ENCODE measurements around the gene RPS6KA4.
"Not testable (repeated sequence)": the region's sequence is repeated elsewhere in the genome, so short reads cannot be mapped to it uniquely, and the experiment has no call there.

RPS6KA4 gene

DNA sequence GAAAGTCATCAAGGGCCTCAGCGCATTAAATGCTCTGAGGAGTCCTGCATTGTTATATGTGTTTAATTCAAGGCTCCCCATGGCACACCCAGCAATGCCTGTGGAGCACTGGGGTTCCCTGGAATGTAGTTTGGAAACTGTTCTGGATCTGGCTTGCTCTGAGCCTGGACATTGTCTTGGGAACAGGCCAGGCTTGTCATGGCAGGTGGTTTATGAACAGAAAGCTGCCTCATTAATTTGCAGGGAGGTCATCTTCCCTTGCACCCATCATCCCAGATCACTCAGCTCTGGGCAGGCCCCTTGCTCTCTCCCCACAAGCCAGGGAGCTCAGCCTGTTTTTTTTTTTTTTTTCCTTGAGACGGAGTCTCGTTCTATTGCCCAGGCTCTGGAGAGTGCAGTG, 32.9 kb downstream of the RPS6KA4 start:
- no peak for DNase-seq

DNA sequence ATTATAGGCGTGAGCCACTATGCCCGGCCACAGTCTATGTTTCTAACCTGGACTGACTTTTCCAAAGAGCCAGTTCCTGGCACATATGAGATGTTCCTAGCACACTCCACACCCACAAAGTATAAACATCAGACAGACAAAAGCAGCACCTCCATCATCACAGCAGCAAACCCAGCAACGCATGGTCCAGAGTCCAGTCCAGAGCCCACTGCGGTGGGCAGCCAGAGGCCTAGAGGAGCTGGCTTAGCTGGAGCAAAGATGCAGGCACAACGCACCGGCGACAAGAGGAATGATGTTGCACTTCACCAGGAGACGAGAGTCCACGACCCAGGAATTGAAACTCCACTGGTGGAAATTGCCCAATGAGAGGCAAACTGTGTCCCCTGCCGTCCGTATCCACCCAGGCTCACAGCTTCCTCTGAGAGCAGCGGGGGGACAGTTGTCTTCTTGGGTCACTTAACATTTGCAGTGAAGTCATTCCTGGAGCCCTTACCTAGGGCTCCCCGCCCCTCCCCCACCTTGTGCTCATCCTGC, 36.6 kb downstream of the RPS6KA4 start:
- no peak for DNase-seq

DNA sequence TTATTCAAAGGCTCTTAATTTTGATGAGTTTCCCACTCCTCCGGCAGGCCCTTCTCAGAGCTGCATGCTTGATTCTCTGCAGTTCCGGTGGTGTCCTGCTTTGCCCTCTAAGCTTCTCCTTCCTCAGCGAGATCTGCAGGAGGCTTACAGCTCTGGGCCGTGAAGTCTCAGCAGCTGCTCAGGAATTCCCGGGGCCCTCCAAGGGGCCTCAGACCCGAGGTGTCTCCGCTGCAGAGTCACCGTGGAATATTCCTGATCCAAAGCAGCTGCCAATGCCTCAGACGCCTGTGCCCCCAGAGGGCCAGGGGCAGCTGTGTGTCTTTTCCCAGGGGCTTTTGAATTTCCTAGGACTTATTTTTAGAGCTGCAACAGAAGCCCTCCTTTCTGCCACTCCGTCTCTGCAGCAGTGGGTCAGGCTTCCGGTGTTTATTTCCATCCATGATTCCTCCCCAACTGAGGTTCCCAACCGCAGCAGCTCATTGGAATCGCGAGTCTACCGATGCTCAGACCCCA, 37.2 kb downstream of the RPS6KA4 start:
- no peak for DNase-seq

DNA sequence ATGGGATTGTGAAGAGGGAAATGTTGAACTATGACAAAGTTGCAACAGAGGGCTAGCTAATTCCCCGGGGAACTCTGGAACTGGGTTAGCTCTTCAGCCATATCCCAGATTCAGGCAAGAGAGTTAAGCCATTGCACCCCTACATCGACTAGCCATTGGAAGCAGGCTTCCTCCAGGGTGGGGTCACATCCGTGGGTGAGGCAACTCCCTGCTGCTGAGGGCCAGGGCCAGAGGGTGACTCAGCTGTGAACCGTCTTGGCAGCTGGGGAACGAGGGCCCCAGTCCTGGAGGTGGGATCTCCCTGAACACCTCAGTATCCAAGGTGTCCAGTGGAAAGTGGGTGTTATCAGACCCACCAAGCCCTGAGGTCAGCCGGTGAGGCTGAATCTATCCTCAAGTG, 41.1 kb downstream of the RPS6KA4 start:
- DNase-seq = no peak

DNA sequence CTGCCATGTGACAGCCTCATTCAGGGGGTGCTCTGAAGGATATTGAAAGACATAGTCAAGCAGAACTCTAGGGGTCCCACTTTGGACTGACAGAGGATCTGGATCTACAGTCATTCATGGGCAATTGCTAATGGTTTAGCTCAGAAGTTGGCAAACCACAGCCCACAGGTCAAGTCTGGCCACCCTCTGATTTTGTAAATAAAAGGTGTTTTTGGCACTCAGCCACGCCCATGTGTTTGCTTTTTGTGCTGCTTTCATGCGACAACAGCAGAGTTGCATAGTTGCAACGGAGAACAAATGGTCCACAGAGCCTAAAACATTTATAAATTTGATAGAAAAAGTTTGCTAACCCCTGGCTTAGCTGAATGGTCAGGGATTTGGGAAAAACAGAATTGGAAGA, 41.7 kb downstream of the RPS6KA4 start:
- DNase-seq = no peak

DNA sequence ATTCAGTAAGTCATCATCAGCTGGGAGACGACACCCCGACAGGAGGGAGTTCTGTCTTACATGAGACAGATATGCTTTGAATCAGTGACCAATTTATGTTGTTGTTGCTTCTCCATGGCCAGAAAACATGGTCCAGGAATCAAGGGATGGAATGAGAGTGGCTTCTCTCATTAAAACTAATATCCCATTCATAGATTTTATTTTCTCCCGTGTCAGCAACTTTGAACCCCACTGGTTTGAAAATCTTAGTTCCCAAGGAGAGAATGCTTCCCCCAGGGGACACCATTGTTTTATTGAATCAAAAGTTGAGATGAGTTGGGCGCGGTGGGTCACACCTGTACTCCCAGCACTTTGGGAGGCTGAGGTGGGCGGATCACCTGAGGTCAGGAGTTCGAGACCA, 42.8 kb downstream of the RPS6KA4 start:
- DNase-seq = no peak

DNA sequence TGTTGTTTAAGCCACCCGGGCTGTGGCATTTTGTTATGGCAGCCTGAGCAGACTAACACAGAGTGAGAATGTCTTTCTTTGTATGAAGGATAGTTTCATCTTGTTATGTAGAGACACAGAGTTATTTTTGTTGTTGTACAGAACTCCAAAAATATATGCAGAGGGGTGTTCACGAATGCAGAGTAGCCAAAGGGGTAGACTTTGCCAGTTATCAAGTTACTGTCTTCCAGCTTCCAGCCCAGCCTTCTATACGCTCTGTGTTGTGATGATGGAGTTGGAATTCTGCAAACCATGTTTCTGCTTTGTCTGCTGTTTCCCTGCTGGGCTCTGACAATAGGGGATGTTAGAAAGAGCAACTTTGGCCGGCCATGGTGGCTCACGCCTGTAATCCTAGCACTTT, 44.1 kb downstream of the RPS6KA4 start:
- DNase-seq = no peak

DNA sequence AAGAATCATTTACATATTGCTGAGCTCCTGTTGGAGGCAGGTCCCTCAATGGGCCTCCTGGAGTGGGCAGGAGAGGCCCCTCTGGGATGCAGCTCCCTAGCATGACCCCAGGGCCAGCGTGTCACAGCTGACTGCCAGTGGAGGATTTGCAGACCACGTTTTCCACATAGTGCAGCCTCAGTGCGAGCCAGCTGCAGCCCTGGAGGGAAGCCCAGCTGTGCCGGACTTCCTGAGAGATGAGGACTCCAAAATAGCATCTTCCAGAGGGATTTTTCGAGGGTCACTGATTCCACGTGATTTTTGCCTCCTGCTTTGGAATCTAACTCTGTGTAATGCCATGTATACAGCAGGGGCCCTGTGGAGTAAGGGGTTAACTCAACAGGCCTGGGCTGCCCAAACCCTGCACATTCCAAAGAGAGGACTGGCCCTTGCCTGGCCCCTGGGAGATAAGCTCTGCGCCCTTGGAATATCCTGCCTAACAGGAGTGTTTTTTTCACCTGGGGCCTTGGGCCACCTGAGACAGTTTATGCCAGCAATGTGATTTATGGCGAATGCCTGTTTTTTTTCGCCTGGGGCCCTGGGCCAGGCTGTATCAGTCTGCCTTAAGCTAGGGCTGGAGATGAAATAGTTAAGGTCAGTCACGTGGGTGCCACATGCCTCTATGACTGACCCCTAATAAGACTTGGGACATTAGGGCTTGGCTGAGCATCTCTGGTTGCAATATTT, 47.4 kb downstream of the RPS6KA4 start:
- no peak for DNase-seq

DNA sequence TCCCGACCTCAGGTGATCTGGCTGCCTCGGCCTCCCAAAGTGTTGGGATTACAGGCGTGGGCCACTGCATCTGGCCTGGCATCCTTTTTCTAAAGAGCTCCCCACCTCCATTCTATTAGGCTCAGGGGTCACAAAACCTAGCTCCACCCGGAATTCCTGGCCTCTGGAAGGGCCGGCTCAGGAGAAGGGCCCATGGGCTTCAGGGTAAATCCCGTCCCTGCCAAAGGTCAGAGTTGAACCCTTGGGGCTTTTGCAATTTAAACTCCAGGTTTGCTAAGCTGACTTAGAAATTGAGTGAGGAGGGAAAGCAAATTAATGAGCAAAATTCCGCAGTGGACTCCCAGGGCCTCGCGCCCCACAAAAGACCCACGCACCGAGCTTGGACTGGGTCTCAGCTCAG, 48.3 kb downstream of the RPS6KA4 start:
- no peak for DNase-seq

DNA sequence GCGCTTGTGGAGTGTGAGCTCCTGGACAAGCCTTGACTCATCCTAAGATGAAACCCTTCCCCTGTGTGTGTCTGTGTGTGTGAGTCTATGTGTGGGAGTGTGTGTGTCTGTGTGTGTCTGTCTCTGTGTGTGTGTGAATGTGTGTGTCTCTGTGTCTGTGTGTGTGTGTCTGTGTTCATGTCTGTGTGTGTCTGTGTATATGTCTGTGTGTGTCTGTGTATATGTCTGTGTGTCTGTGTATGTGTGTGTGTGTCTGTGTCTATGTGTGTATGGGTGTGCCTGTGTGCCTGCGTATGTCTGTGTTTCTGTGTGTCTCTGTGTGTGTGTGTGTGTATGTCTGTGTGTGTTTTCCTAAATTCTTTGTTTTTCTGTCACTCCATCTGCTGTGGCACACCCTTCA, 48.7 kb downstream of the RPS6KA4 start:
- no peak for DNase-seq

DNA sequence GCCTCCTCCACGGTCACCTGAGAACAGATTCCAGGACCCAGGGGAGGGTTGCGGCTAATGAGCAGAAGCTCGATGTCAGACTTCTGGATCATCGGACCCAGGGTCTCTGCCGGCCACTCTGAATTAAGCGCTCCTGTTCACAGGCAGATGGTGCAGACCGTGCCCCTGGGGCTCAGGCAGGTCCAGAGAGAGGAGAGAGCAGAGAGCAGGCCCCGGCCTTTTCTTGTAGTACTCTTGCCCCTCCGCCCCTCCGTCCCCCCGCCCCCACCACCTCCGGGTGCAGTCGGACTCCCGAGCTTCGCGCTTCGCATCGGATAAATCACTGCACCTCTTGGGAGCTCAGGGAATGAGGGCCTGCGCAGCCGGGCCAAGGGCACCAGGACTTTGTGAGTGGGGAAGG, 50.3 kb downstream of the RPS6KA4 start:
- DNase-seq = no peak

DNA sequence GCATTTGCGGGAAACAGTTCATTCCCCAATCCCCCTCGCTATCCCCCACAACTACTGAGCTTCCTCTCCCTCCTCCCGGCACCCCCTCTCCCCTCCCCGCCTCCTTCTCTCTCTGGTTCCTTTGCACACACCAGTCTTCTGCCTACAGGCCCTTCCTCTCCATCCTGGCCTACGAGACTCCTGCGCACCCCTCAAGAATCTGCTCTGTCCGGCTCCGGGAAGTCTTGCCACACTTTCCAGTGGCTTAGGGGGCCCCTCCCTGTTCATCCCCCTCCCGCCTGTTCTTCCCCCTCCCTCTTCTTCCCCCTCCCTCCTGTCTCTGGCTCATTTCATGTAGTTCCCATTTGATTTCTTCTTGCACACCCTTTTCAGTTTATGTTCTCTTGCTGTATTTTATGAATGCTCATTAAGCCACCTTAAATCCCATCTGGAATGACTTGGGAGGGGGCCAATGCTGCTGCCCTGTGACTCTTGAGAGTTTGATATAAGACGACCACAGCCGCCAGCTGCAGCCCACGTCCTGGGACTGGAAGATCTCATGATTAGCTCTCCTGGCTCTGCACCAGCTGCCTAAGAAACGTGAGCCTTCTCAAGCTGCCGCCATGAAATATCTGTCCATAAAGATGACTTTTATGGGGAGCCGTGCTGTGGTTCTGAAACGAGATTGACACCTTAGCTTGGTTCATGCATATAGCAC, 50.9 kb downstream of the RPS6KA4 start:
- DNase-seq = no peak

DNA sequence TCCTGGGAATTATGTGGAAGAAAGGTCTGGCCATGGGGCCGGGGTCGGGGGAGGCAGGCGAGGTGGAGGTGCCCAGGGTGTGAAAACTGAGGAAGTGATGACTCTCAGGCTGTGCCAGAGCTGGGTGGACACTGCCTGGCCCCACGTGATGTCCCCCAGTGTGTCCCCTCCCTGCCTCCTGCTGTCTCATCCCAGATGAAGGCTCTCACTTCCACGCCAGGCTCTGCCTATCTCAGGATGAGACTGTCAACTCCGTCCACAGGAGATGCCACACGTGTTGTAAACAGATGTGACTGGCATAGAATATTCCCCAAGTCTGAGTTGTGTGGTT, 51.4 kb downstream of the RPS6KA4 start:
- no peak for DNase-seq

DNA sequence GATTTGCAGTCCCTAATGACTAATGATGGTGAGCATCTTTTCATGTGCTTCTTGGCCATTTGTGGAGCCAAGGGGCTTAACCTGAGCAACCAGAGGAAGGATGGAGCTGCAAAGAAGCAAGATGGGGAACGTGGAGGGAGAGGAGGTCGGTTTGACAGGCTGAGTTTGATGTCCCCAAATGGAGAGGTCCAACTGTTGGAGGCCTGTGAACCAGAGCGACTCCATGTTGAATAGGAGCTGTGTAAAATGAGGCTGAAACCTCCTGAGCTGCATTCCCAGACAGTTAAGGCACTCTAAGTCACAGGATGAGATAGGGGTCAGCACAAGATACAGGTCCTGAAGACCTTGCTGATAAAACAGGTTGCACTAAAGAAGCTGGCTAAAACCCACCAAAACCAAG, 54.5 kb downstream of the RPS6KA4 start:
- DNase-seq = no peak

DNA sequence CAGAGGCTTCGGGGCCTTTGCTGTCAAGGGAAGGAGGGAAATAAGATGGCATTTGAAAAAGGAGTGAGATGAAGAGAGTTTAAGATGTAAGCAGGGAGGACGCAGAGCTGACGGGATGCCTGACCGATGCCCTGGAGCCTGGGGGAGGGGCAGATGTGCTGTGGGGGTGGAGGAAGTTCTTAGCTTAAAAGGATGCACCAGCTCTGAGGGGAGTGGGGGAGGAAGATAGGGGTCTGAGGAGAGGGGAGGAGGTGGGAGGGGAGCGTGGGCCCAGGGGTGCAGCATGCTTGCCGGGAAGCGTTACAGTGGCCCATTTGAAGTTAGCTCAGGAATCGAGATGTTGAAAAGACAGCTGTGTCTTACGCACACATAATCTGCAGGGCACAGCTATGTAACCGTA, 56.3 kb downstream of the RPS6KA4 start:
- no peak for DNase-seq

DNA sequence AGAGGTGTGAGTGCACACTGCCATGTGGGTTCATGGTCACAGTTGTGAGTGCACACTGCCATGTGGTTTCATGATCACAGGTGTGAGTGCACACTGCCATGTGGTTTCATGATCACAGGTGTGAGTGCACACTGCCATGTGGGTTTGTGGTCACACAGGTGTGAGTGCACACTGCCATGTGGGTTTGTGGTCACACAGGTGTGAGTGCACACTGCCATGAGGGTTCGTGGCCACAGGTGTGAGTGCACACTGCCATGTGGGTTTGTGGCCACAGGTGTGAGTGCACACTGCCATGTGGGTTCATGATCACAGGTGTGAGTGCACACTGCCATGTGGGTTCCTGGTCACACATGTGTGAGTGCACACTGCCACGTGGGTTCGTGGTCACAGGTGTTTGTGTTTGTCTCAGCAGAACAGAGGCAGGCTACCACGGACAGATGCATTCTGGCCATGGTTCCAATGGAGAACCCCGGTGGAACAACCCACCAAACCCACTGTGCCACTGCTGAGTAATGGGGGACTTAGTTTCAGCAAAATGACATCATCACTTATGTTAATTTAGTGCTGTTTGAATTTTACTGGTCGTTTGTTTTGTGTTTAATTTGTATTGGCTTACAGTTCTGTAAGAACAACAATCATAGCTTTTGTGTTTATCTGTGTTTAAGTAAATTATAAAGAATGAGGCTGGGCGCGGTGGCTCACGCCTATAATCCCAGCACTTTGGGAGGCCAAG, 57.2 kb downstream of the RPS6KA4 start:
- DNase-seq = no peak

DNA sequence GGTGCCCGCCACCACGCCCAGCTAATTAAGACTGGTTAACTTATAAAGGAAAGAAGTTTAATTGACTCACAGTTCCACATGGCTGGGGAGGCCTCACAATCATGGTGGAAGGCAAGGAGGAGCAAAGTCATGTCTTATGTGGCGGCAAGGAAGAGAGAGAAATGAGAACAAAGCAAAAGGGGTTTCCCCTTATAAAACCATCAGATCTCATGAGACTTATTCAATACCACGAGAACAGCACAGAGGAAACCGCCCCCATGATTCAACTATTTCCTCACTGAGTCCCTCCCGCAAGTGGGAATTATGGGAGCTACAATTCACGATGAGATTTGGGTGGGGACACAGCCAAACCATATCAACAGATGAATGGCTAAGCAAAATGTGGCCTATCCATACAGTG, 59.3 kb downstream of the RPS6KA4 start:
- not testable (repeated sequence) for DNase-seq

DNA sequence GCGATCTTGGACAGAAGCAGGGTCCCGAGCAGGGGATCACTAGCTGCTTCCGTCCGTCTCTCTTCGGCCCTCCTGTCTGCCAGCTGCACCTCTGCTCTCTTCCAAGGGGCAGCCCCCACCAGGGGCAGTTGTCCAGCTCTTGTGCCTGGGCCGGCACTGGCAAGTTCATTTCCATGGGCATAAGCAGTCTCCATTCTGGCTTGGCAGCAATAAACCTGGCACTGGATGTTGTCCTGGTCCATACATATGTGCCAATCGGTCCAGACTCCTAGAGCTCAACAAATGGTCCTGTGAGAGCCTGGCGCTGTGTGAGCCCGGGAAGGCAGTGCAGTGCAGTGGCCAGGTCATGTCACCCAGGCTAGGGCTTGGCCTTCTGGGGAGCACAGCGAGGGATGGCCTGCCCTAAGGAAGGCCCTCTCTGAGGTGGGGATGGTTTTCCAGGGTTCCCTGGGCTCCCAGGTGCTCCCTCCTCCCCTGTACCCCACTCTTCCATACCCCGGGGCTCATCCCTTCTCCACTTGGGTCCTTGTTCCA, 60.4 kb downstream of the RPS6KA4 start:
- DNase-seq = no peak

DNA sequence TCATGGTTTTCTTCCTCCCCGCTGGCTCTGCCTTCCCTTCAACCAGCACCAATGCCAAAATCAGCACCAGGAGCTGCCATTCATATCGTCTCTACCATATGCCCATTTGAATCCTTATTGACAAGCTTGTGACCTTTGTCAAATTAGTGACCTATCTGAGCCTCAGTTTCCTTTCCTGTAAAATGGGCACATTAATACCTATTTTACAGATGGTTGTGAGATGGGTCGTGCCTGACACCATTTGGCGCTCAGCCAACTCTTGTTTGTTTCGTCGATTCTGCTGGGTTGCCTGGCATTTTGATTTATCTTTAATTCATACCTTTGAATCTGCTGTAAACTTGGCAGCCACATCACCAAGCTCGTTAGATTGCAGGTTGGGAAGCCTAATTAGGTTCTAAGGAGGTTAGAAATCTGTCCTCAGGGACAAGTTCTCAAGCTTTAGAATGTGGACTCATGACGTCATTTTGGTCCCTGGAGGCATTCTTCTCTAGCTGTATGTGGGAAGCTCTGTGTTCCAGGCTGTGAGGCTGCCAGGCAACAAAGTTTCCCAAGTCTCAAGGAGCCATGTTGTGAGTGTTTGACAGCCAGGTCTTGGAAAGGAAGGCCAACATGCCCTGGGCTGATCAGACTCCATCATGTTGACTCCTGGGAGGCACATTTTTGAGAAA, 61.0 kb downstream of the RPS6KA4 start:
- no peak for DNase-seq

Measured in NCI-H446 treated with DMSO at 0.1 percent for 48 hours (cell line).